CD4-positive, alpha-beta T cell treated with Interleukin-4 for 4 hours (primary cell): ENCODE results near the gene CD300A.

Experiments
- DNase-seq: peaks from one replicate; pipeline ENCODE4 v3.0.0-alpha.2; 2020

Gene CD300A

DNA sequence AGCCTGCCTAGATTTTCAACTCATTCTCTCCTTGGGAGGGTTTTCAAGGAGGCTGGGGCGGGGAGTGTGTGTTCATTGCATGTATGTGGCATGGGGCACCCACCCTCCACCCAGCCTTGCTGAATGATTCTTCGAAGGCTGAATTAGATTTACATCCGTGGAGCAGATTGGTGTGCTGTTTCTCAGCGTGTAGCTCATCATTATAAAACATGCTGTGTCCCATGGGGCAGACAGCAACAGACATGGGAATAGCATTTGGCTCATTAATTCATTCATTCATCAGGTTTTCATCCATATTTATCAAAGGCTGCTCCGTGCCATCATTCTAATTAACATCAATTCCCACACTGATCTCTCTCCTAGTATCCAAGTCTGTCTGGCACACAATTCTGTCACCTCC, 10.6 kb upstream of the CD300A start:
- DNase-seq: no peak

GRCh38 chr17:74457146-74457819, 9.2 kb upstream of the CD300A start:
- DNase-seq: peak; percentile 62

- no peak for DNase-seq
These were observed 8.6 kb upstream of the CD300A start for GRCh38 chr17:74457820-74458166.

GRCh38 chr17:74458835-74459234, 7.6 kb upstream of the CD300A start:
- DNase-seq: no peak

DNA sequence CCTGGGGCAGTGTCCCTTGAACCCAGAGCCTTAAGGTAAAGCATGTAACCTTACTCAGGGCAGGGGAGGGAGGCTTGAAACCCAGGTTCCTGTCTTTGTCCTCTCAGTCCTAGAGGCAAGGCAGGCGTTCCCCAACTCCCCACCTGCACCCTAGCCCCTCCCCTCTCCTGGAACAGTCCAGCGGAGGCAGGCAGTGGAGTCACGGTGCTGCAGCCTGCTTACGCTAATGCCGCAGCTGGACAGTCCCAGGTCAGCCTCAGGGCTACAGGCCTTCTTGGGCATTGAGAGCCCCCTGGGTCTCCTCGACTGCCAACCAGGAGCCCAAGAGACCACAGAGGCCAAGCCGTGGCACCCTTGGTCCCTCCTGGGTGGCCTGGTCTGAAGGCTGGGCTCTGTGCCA, 6.8 kb upstream of the CD300A start:
- DNase-seq: no peak

GRCh38 chr17:74460241-74460640, 6.2 kb upstream of the CD300A start:
- DNase-seq: no peak

- no peak for DNase-seq
These were observed 5.4 kb upstream of the CD300A start for GRCh38 chr17:74460996-74461395.

DNA sequence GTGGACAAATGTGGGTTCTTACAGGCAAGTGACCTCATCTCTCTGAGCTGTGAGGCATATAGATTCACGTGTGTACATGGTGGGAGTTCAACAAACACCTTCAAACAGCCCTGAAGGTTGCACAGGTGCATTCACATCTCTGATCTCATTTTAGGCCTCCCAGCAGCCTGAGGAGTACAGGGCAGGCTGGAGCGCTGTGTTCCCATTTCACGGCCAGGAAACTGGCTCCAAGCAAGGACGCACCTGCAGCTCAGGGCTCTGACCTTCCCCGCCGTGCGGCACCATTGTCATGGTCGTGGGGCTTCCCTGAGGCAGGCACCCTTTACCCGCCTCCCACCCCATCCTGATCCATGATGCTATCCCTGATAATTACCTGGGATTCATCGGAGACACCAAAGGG, 4.8 kb upstream of the CD300A start:
- DNase-seq: no peak

DNA sequence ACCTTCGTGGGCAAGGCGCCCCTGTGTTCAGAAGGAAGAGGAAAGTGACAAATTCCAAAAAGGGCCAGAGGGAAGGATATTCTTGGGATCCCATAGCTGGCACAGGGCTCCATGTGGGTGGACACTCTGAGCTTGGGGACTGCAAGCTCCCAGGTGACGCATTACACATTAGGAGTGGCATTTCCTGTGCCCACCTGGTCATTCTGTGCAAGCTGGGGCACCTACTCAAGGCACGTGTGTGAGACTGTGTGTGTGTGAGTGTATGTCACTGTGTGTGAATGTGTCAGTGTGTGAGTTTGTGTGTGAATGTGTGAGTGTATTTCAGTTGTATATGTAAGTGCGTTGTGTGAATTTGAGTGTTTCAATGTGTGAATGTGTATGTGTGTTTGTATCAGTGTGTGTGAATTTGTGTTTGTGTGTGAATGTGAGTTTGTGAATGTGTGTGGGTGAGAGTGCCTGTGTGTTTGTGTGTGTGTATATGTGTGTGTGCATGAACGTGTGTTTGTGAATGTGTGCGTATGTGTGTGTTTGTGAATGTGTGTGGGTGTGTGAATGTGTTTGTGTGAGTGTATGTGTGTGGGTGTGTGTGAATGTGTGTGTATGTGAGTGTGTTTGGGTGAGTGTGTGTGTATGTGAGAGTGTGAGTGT, 1.6 kb upstream of the CD300A start:
- DNase-seq: no peak

DNA sequence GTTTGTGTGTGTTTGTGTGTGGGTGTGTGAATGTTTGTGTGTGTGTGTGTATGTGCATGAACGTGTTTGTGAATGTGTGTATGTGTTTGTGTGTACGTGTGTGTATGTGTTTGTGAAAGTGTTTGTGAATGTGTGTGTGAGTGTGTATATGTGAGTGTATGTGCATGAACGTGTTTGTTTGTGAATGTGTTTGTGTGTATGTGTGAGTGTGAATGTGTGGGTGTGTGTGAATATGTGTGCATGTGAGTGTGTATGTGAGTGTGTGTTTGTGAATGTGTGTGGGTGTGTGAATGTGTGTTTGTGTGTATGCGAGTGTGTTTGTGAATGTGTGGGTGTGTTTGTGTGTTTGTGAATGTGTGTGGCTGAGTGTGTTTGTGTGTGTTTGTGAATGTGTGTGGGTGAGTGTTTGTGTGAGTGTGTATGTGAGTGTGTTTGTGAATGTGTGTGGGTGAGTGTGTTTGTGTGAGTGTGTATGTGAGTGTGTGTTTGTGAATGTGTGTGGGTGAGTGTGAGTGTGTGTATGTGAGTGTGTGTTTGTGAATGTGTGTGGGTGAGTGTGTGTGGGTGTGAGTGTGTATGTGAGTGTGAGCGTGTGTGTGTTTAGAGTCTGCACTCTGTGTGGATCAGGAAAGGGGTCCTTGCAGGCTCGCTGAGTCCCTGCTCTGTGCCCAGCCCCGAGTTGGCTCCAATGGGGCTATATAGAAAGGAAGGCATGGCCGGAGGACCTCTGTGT, 890 bp upstream of the CD300A start:
- no peak for DNase-seq

DNA sequence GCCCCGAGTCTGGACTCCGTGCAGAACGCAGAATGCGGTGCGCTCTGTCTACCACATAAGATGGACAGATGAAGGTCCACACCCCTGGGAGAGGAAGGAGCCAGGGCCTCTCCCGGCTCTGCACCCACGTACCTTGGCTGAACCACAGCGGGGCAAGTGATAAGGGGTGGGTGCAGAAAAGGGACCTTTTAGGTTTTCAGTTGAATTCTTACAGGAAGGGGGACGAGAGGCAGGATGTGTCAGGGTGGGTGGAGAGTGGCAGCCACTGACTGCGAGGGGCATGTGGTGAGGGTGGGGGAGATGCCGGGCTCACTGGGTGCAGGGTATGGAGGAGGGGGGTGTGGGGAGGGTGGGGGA, 372 bp downstream of the CD300A start:
- peak; percentile 70 for DNase-seq

GRCh38 chr17:74467221-74467951, 952 bp downstream of the CD300A start:
- peak; percentile 47 for DNase-seq

DNA sequence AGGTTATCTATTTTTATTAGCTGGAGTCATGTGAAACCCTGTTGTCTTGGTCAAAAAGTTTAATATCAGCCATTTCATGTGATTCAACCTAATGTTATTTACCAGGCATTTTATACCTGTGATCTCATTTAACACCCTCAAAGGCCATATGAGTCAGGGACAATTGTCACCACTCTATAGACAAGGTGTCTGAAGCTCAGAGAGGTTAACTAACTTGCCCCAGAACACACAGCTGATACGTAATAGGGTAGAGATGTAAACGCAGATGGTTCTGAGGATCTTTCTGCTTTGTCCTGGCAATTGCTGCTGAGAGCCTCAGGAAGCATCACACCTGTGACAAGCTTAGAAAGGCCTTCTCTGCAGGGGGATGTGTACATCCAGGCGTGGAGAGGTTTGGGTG, 4.9 kb downstream of the CD300A start:
- DNase-seq: peak; percentile 70

- DNase-seq: no peak
These were observed 6.5 kb downstream of the CD300A start for GRCh38 chr17:74472890-74473289.

GRCh38 chr17:74473294-74473693, 6.9 kb downstream of the CD300A start:
- no peak for DNase-seq

- peak; percentile 30 for DNase-seq
These were observed 7.8 kb downstream of the CD300A start for GRCh38 chr17:74474043-74474792.

- DNase-seq: no peak
These were observed 8.8 kb downstream of the CD300A start for GRCh38 chr17:74475189-74475588.

DNA sequence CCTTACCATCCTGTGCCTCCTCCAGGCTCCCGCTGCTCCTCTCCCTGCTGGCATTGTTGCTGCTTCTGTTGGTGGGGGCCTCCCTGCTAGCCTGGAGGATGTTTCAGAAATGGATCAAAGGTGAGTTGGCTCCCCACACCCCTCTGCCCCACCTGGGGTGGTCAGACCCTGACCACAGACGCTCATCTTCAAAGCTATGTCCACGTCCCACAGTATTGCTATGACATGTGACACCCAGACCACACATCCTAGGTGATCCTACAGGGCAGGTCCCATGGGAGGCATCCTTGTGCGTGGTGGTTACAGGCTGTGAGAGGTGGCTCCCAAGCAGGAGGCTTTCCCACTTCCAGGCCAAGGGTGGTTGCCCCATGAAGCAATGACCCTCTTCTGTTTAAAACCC, 11.0 kb downstream of the CD300A start:
- DNase-seq: no peak

DNA sequence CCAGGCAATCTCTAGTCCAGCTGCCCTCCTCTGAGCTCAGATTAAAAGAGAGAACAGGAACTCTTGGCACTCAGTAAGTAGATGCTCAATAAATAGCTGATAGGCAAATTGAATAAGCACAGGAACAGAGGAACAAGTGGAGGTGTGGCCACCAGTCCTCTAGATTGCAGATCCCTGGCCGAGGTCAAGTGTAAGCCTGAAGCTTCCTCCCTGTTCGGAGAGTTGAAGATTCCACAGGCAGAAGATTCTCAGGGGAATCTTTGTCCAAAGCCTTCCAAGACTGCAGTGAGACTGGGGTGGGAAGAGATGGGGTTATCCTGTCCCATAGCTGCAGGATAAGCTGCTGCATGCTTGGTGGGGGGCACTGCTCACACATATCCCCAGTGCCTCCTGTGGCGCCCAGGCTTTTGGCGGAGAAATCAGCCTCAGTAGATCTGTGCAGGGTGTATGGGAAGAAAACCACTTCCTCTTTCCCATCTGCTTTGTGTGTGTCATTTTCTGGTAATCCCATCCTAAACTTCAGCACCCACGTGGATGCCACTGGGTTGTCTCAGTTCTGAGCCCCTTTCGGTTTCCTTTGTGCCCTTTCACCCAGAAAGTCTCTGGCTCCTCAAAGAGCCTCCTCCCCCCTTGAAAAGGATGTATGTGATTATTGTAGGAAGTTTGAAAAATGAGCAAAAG, 12.1 kb downstream of the CD300A start:
- DNase-seq: peak; percentile 38

DNA sequence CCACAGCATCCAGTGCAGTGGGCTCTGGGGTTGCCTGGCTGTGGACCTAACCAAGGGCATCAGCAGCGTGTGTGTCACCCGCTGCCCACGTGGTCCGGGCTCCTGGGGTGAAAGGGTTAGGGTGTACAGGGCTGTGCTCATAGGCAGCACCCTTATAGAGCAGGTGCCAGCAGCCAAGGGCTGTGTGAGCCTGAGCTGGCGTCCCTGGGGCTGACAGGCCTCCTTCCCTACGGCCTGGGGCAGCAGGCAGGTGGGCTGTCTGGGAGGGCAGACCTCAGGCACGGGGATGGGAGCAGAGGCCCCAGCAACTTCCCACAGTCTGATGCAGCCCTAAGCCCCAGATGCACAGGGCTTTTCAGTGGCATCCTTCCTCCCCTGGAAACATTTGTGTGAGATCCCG, 13.9 kb downstream of the CD300A start:
- DNase-seq: no peak

- no peak for DNase-seq
These were observed 15.2 kb downstream of the CD300A start for GRCh38 chr17:74481621-74482020.

GRCh38 chr17:74484066-74484465, 17.6 kb downstream of the CD300A start:
- DNase-seq: no peak
